ENCODE results near the gene RBKS. TPM values are rescaled to one million over a fixed set of nuclear protein-coding genes. Genes with fewer than 3 reads are reported as not detected.

Gene RBKS
- total and polyA plus RNA-seq, 12 donors = 0.88 to 9.1 (median 5.0) TPM

DNA sequence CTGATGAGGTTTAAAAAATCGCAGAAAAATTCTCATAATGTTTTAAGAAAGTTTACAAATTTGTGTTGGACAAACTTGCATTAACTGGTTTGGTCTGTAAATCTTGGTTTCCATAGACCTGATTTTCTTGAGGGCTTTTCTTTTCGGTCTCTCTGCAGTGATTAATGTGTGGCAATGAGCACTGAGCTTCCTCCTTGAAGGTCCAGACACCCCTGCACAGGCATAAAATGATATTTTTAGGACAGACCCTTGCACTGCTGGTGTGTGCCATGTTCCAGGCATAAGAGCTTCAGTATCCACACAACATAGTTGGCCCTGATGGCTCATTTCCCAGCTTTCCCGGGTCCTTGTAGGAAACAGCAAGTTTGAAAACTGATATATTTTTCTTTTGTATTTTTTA is 85.0 kb downstream of the RBKS start:
- DNase-seq = no peak

DNA sequence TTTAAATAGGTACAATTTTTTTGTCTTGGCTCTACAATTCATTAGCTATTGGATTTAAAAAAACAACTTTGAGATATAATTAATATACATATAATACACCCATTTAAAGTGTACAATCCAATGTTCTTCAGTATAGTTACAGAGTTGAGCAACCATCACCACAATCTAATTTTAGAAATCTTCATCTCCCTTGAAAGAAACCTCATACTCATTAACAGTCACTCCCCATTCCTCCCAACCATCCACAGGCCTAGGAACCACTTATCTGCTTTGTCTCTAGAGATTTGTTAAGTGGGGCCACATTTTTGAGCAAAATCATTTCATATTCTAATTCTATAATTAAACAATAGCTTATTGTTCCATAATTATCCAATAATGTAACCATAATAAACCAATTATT is 86.0 kb downstream of the RBKS start:
- no peak overlapping the region for H3K27ac ChIP-seq
- DNase-seq (no peak), ATAC-seq (no peak)
- no peaks in the 10 kb centered on the region for H3K36me3 ChIP-seq
- no peak overlapping the region for H3K4me3 ChIP-seq
- intact Hi-C loops (cut with DNase I) = loop anchor here in 1 of 10 donors (10.0 kb wide), 1 partner anchor 81 kb away; no protein-coding TSS in a partner anchor
- TF ChIP-seq, protein P1, sequence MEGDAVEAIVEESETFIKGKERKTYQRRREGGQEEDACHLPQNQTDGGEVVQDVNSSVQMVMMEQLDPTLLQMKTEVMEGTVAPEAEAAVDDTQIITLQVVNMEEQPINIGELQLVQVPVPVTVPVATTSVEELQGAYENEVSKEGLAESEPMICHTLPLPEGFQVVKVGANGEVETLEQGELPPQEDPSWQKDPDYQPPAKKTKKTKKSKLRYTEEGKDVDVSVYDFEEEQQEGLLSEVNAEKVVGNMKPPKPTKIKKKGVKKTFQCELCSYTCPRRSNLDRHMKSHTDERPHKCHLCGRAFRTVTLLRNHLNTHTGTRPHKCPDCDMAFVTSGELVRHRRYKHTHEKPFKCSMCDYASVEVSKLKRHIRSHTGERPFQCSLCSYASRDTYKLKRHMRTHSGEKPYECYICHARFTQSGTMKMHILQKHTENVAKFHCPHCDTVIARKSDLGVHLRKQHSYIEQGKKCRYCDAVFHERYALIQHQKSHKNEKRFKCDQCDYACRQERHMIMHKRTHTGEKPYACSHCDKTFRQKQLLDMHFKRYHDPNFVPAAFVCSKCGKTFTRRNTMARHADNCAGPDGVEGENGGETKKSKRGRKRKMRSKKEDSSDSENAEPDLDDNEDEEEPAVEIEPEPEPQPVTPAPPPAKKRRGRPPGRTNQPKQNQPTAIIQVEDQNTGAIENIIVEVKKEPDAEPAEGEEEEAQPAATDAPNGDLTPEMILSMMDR (IDR thresholded peaks at IDR 0.05) = no peak
- no peaks in the 10 kb centered on the region for H3K9me3 ChIP-seq
- H3K4me1 ChIP-seq = peaks cover 2 to 43% (median 21%) of the 10 kb centered on the region in 9 donors
- H3K27me3 ChIP-seq = no peaks in the 10 kb centered on the region

More for the DNA sequence above, 85.0 kb downstream of the RBKS start:
- TF ChIP-seq, protein P1 (IDR thresholded peaks at IDR 0.05) = no peak
- Histone ChIP-seq H3K9me3 (no peaks in the 10 kb centered on the region), H3K36me3 (no peaks in the 10 kb centered on the region), H3K27ac (peak overlapping the region in 1 of 10 donors; percentile 4), H3K27me3 (no peaks in the 10 kb centered on the region), H3K4me3 (no peak overlapping the region), H3K4me1 (peaks cover 0 to 43% (median 10%) of the 10 kb centered on the region in 9 donors)
- ATAC-seq = no peak
- intact Hi-C loops (cut with DNase I) = loop anchor here in 1 of 10 donors (10.0 kb wide), 1 partner anchor 80 kb away; no protein-coding TSS in a partner anchor
- 61 to 73% methylated on average over 3 of the region's 3 CpGs for WGBS, 2 donors

DNA sequence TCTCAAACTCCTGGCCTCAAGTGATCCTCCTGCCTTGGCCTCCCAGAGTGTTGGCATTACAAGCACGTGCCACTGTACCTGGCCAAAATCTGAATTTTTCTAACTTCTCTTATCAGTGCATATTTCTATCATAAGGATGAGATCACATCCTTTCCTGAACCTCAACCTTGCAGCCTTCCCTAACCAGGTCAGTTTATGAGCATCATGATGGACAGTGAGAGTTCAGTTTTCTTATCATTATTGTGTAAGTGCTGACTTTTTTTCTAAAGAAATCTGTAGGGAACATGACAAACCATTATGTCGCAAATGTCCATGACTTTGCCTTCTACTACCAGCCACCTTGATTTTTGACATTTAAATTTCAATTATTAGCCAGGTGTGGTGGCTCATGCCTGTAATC is 87.1 kb downstream of the RBKS start:
- H3K27ac ChIP-seq = peak overlapping the region in 4 of 10 donors; percentile 3 to 34 (median 24)
- DNase-seq = no peak
- H3K27me3 ChIP-seq = no peaks in the 10 kb centered on the region
- ATAC-seq = no peak
- H3K36me3 ChIP-seq = no peaks in the 10 kb centered on the region
- TF ChIP-seq, protein P1 (IDR thresholded peaks at IDR 0.05) = no peak
- peaks cover 2 to 51% (median 30%) of the 10 kb centered on the region in 9 donors for H3K4me1 ChIP-seq
- H3K9me3 ChIP-seq = no peaks in the 10 kb centered on the region
- H3K4me3 ChIP-seq = no peak overlapping the region
- intact Hi-C loops (cut with DNase I) = loop anchor here in 1 of 10 donors (10.0 kb wide), 1 partner anchor 82 kb away; no protein-coding TSS in a partner anchor
- 95 to 98% methylated on average over 2 of the region's 2 CpGs for WGBS, 2 donors

DNA sequence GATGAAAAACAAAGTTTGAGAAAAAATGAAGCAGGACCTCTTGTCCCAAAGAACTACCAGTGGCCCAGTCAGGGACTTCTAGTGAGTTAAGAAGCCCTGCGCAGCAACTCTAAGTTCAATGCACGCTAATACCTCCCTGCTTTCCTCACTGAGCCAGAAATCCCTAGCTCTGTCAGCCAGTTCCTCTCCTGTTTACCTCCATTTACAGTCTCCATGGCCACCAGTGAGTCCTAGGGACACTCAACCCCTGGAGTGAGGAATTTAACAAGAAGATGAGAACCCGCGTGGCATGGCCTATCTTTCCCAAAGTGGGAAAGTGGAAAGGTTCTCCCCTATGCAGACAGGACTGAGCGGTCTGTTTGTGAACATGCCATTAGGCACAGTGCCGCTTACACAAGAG is 87.6 kb downstream of the RBKS start:
- Histone ChIP-seq H3K27ac (peak overlapping the region in 4 of 10 donors; percentile 3 to 34 (median 24)), H3K27me3 (no peaks in the 10 kb centered on the region), H3K4me3 (no peak overlapping the region), H3K4me1 (peaks cover 2 to 56% (median 31%) of the 10 kb centered on the region in 9 donors), H3K9me3 (no peaks in the 10 kb centered on the region), H3K36me3 (no peaks in the 10 kb centered on the region)
- WGBS, 2 donors = 81 to 83% methylated on average over 6 of the region's 6 CpGs
- TF ChIP-seq, protein P1 (IDR thresholded peaks at IDR 0.05) = no peak
- DNase-seq = no peak
- intact Hi-C loops (cut with DNase I) = loop anchor here in 1 of 10 donors (10.0 kb wide), 1 partner anchor 82 kb away; no protein-coding TSS in a partner anchor
- peak in 1 of 8 donors; percentile 53 for ATAC-seq

All from heart right ventricle (tissue), 16 donors.